GM21526 (cell line): ENCODE results near the gene USP33.
"Not testable (repeated sequence)": the region's sequence is repeated elsewhere in the genome, so short reads cannot be mapped to it uniquely, and the experiment has no call there.

ENCODE experiments used
- ATAC-seq: cut with Tn5 transposase; IDR thresholded peaks from one replicate; pipeline ENCODE4 v1.9.1; 2021; ENCODE audit warnings: moderate library complexity; ENCODE audit not compliant: unreplicated experiment, low FRiP score

The USP33 gene

GRCh38 chr1:77759071-77760028, at the start of gene USP33:
TSS of gene USP33 (minus strand) at chr1:77759852. CDS start at chr1:77741697, 18,155 bp downstream.
- peak; percentile 94 for ATAC-seq

GRCh38 chr1:77803371-77803770, 43.7 kb upstream of the USP33 start:
- no peak for ATAC-seq

- ATAC-seq = no peak
Observed at GRCh38 chr1:77802026-77802425, 42.4 kb upstream of the USP33 start.

GRCh38 chr1:77797991-77798390, 38.3 kb upstream of the USP33 start:
- no peak for ATAC-seq

- no peak for ATAC-seq
Observed at GRCh38 chr1:77796695-77797405, 37.2 kb upstream of the USP33 start.

- no peak for ATAC-seq
Observed at GRCh38 chr1:77794550-77794949, 34.9 kb upstream of the USP33 start.

- ATAC-seq = not testable (repeated sequence)
Observed at GRCh38 chr1:77786093-77786741, 26.6 kb upstream of the USP33 start.

- no peak for ATAC-seq
Observed at GRCh38 chr1:77783141-77783540, 23.5 kb upstream of the USP33 start.

GRCh38 chr1:77781683-77782082, 22.0 kb upstream of the USP33 start:
- no peak for ATAC-seq

GRCh38 chr1:77779529-77780281, 20.1 kb upstream of the USP33 start, which contains the start of gene MIGA1:
TSS of gene MIGA1 (plus strand) at chr1:77779649. CDS start at chr1:77783253, 3,604 bp downstream.
- ATAC-seq = peak; percentile 95

- ATAC-seq = no peak
Observed at GRCh38 chr1:77776007-77776700, 16.5 kb upstream of the USP33 start.

- no peak for ATAC-seq
Observed at GRCh38 chr1:77768006-77768405, 8.4 kb upstream of the USP33 start.

GRCh38 chr1:77762072-77762476, 2.4 kb upstream of the USP33 start:
- no peak for ATAC-seq

GRCh38 chr1:77757603-77758002, 2.0 kb downstream of the USP33 start:
- no peak for ATAC-seq

- no peak for ATAC-seq
Observed at GRCh38 chr1:77757066-77757584, 2.5 kb downstream of the USP33 start.

GRCh38 chr1:77756052-77756754, 3.4 kb downstream of the USP33 start:
- no peak for ATAC-seq

GRCh38 chr1:77749489-77749888, 10.2 kb downstream of the USP33 start:
- not testable (repeated sequence) for ATAC-seq

GRCh38 chr1:77744576-77744975, 15.1 kb downstream of the USP33 start:
- no peak for ATAC-seq
